HUES48 (cell line): Measurements from ENCODE around the gene MRPL38.
A peak's percentile ranks its signal among the peaks of the same experiment; 100 is the strongest.
"Not testable (repeated sequence)": the region's sequence is repeated elsewhere in the genome, so short reads cannot be mapped to it uniquely, and the experiment has no call there.

Experiments
- H3K27ac ChIP-seq: one replicate; pipeline ENCODE4 v1.7.0; 2013; ENCODE audit warnings: low read depth, low read length, inconsistent platforms
- H3K27me3 ChIP-seq: 2 replicates; pipeline ENCODE4 v1.6.1; 2013; ENCODE audit warnings: mild to moderate bottlenecking, low read length; ENCODE audit not compliant: control insufficient read depth, insufficient read depth
- H3K36me3 ChIP-seq: 2 replicates; pipeline ENCODE4 v1.6.1; 2013; ENCODE audit warnings: low read length; ENCODE audit not compliant: control insufficient read depth, insufficient read depth
- H3K4me1 ChIP-seq: 2 replicates; pipeline ENCODE4 v1.6.1; 2013; ENCODE audit warnings: mild to moderate bottlenecking, low read length; ENCODE audit not compliant: control insufficient read depth, insufficient read depth
- H3K4me3 ChIP-seq: 2 replicates; pipeline ENCODE4 v1.5.1; 2013; ENCODE audit warnings: mild to moderate bottlenecking, low read depth, low read length
- H3K9ac ChIP-seq: 2 replicates; pipeline ENCODE4 v1.6.1; 2013; ENCODE audit warnings: mild to moderate bottlenecking, low read depth, low read length, moderate library complexity
- H3K9me3 ChIP-seq: 2 replicates; pipeline ENCODE4 v1.6.1; 2013; ENCODE audit warnings: low read length; ENCODE audit not compliant: control insufficient read depth, insufficient read depth

The MRPL38 gene

DNA sequence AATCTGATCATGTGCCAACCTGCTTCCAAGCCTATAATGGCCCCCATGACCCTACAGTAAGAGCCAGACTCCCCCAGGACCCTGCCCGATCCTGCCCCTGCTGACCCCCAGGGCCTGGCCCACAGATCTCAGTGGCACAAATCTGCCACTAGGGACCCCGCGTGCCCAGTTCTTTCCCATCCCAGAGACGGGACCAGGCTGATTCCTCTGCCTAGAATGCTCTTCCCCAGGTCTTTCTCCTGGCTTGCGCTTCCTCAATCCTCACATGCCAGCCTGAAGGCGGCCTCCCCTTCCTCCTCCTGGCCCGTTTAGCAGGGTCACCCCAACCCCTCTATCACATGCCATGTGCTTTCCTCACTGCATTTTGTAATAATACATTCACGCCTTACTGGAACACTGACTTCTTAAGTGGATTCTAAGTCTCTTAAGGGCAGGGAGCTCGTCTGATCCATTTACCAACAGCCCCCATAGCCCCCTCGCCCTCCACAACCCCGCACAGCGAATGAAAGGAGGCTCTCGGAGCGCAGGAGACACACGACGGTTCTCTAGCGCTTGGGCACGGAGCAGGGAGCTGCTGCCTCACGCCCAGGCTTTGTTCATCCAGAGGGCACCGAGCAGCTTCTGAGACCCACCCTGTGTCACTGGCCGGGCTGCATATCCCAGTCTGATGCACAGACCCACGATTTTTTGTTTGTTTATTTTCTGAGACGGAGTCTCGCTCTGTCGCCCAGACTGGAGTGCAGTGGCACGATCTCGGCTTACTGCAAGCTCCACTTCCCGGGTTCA lies 9.1 kb downstream of the MRPL38 start:
- peaks cover 47% of the 10 kb centered on the region for H3K36me3 ChIP-seq
- H3K9me3 ChIP-seq, result no peaks in the 10 kb centered on the region
- no peaks in the 10 kb centered on the region for H3K27me3 ChIP-seq
- peak overlapping the region; percentile 34 for H3K27ac ChIP-seq
- peak overlapping the region; percentile 94 for H3K4me3 ChIP-seq
- H3K9ac ChIP-seq, result peak overlapping the region; percentile 51; the same call in 1 of the 2 replicates
- peaks cover 19% of the 10 kb centered on the region for H3K4me1 ChIP-seq

GRCh38 chr17:75894049-75894733 lies 10.5 kb downstream of the MRPL38 start:
- H3K27ac ChIP-seq, result no peak overlapping the region
- no peak overlapping the region for H3K9ac ChIP-seq
- H3K4me3 ChIP-seq, result no peak overlapping the region
- no peaks in the 10 kb centered on the region for H3K9me3 ChIP-seq
- H3K4me1 ChIP-seq, result peaks cover 19% of the 10 kb centered on the region
- H3K27me3 ChIP-seq, result no peaks in the 10 kb centered on the region
- H3K36me3 ChIP-seq, result peaks cover 46% of the 10 kb centered on the region

DNA sequence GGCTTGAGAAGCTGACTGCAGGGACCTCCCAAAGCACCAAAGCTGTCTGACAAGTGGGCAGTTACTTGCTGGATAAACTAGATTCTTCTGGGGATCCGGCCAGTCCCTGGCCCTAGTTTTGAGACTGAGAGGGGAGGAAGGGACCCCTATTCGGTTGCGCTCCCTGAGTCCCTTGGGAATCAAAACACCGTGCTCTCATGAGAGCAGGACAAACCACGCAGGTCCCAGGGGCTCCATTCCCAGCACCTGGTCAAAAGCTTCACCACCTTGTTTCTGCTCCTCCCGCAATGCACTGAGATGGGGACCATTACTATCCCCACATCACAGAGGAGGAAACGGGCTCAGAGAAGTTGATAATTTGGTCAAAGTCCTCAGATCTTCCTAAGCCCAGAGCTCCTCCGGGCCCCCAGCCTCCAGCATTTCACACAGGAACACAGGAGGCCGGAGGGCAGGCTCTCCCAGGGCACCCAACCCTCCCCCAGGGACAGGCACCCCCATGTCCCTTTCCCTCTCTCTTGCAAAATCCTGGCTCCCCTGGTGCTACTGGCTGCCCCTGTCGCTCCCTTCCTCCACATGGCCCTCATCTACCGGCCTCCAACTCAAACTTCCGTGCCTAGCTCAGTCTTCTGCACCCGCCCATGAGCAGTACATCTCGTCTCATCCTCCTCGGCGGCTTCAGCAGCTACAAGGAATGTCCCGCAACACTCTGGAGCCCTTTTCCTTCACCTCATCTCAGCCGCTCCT lies 11.2 kb downstream of the MRPL38 start:
- Histone ChIP-seq H3K36me3 (peaks cover 39% of the 10 kb centered on the region), H3K4me1 (peaks cover 19% of the 10 kb centered on the region), H3K27me3 (no peaks in the 10 kb centered on the region), H3K27ac (no peak overlapping the region), H3K9me3 (no peaks in the 10 kb centered on the region), H3K9ac (no peak overlapping the region), H3K4me3 (no peak overlapping the region)

DNA sequence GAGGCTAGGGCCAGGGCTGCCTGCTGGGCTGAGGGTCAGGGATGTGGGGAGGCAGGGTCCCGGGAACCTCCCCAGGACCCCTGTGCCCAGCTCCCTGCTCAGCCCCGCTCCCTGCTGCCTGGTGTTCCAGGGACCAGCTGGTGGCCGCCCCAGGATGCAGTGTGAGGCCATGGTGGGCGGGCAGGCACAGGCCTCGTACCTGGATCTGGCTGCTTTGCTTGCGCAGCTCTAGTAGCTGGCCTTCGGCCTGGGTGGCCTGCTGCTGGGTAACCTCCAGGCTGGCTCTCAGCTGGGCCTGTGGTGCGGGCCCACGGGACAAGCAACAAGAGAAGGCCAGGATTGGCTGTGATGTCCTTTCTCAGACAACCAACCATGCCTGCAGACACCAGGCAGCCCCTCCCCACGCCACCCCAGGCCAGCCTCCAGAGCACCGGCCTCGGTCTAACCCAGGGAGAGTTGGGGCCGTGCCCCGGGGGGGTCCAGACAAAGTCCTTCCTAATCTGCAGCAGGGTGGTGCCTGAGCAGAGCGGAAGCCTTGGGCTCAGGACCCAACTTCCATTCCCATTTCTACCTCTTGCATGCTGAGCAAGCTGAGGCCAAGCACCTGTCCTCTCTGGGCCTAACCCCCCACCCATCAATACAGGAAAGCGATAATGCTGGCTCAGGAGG lies 12.0 kb downstream of the MRPL38 start:
- Histone ChIP-seq H3K9ac (no peak overlapping the region), H3K36me3 (peaks cover 36% of the 10 kb centered on the region), H3K27ac (no peak overlapping the region), H3K4me1 (peaks cover 19% of the 10 kb centered on the region), H3K9me3 (no peaks in the 10 kb centered on the region), H3K4me3 (no peak overlapping the region), H3K27me3 (no peaks in the 10 kb centered on the region)

GRCh38 chr17:75891605-75892555 lies 12.8 kb downstream of the MRPL38 start:
- no peaks in the 10 kb centered on the region for H3K27me3 ChIP-seq
- H3K27ac ChIP-seq, result no peak overlapping the region
- peaks cover 36% of the 10 kb centered on the region for H3K36me3 ChIP-seq
- no peak overlapping the region for H3K4me3 ChIP-seq
- H3K9me3 ChIP-seq, result no peaks in the 10 kb centered on the region
- H3K9ac ChIP-seq, result no peak overlapping the region
- H3K4me1 ChIP-seq, result peaks cover 15% of the 10 kb centered on the region

GRCh38 chr17:75891022-75891604 lies 13.6 kb downstream of the MRPL38 start:
- no peak overlapping the region for H3K4me3 ChIP-seq
- peaks cover 36% of the 10 kb centered on the region for H3K36me3 ChIP-seq
- no peaks in the 10 kb centered on the region for H3K27me3 ChIP-seq
- H3K4me1 ChIP-seq, result peaks cover 15% of the 10 kb centered on the region
- H3K9me3 ChIP-seq, result no peaks in the 10 kb centered on the region
- no peak overlapping the region for H3K9ac ChIP-seq
- no peak overlapping the region for H3K27ac ChIP-seq

- Histone ChIP-seq H3K36me3 (peaks cover 36% of the 10 kb centered on the region), H3K4me3 (no peak overlapping the region), H3K4me1 (peaks cover 5% of the 10 kb centered on the region; the same call in 1 of the 2 replicates), H3K9me3 (no peaks in the 10 kb centered on the region), H3K27ac (no peak overlapping the region), H3K9ac (no peak overlapping the region), H3K27me3 (no peaks in the 10 kb centered on the region)
These were observed 15.2 kb downstream of the MRPL38 start for GRCh38 chr17:75889454-75889853.

DNA sequence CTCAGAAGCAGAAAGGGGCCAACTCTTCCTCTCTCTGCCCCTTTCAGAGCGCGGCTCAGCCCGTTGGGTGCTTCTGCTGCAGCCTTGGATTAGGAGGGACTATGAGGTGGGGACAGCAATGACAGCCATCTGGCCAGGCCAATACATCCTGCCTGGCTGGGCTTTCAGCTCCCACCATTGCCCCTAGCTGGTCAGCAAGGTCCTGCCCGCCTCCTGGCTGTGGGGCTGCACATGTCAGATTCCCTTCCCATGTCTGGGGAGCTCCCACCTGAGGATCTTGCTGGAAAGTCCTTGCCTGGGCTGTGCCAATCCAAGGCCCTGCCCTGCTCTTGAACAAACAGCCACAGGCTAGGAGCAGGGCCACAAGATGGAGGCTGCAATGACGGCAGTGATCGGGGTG lies 16.2 kb downstream of the MRPL38 start:
- H3K27ac ChIP-seq, result no peak overlapping the region
- no peaks in the 10 kb centered on the region for H3K27me3 ChIP-seq
- peaks cover 36% of the 10 kb centered on the region for H3K36me3 ChIP-seq
- H3K4me1 ChIP-seq, result no peaks in the 10 kb centered on the region
- H3K9ac ChIP-seq, result no peak overlapping the region
- no peak overlapping the region for H3K4me3 ChIP-seq
- no peaks in the 10 kb centered on the region for H3K9me3 ChIP-seq

GRCh38 chr17:75885860-75886259 lies 18.8 kb downstream of the MRPL38 start:
- H3K36me3 ChIP-seq, result peaks cover 16% of the 10 kb centered on the region
- not testable (repeated sequence) for H3K9me3 ChIP-seq, H3K4me3 ChIP-seq, H3K27me3 ChIP-seq, H3K4me1 ChIP-seq, H3K27ac ChIP-seq, H3K9ac ChIP-seq

GRCh38 chr17:75885431-75885830 lies 19.3 kb downstream of the MRPL38 start:
- H3K27me3 ChIP-seq, result no peaks in the 10 kb centered on the region
- peaks cover 12% of the 10 kb centered on the region for H3K36me3 ChIP-seq
- no peak overlapping the region for H3K4me3 ChIP-seq
- no peaks in the 10 kb centered on the region for H3K9me3 ChIP-seq
- no peak overlapping the region for H3K27ac ChIP-seq
- H3K9ac ChIP-seq, result no peak overlapping the region
- H3K4me1 ChIP-seq, result no peaks in the 10 kb centered on the region
